HTR-8/SVneo (cell line): Measurements from ENCODE around the gene CRYGB.
"Not testable (repeated sequence)": the region's sequence is repeated elsewhere in the genome, so short reads cannot be mapped to it uniquely, and the experiment has no call there.

Source experiments
- DNase-seq: peaks from one replicate; pipeline ENCODE4 v3.0.0; 2011; ENCODE audit warnings: low spot score, mixed read lengths; ENCODE audit not compliant: insufficient read length
- FAIRE-seq: peaks from 2 replicates; lab custom pipeline; 2011; peaks lifted over from hg19 to GRCh38; lab: Jason Lieb, UNC

Gene CRYGB

GRCh38 chr2:208153156-208153555, 7.2 kb upstream of the CRYGB start:
- DNase-seq (no peak), FAIRE-seq (no peak)

- FAIRE-seq, result no peak
- DNase-seq, result no peak
Measured at GRCh38 chr2:208150956-208151355, 5.0 kb upstream of the CRYGB start.

GRCh38 chr2:208150094-208150493, 4.1 kb upstream of the CRYGB start:
- FAIRE-seq (no peak), DNase-seq (no peak)

GRCh38 chr2:208148803-208149202, 2.8 kb upstream of the CRYGB start:
- FAIRE-seq (no peak), DNase-seq (no peak)

DNA sequence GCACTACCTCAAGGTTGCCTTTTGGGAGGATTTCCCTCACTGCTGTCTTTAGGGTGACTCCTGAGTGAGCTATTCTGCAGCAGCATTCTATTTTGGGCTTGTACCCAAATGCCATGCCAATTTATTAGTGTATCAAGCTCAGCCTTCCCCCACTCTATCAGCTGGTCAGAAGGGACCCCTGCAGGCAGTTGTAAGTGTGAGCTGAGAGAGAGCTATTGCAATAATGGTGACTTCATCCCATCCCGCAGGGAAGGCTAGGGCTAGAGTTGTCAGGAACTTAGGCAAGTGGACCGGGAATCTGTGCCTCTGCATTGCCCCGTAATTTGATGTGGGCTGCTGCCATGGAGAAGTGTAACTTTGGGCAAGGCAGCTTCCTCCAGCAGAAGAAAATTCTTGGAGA, 1.8 kb upstream of the CRYGB start:
- no peak for DNase-seq
- no peak for FAIRE-seq

- FAIRE-seq, result no peak
- no peak for DNase-seq
Measured at GRCh38 chr2:208147008-208147407, 1.1 kb upstream of the CRYGB start.

- FAIRE-seq (no peak), DNase-seq (no peak)
Measured at GRCh38 chr2:208142925-208143799, 2.8 kb downstream of the CRYGB start.

DNA sequence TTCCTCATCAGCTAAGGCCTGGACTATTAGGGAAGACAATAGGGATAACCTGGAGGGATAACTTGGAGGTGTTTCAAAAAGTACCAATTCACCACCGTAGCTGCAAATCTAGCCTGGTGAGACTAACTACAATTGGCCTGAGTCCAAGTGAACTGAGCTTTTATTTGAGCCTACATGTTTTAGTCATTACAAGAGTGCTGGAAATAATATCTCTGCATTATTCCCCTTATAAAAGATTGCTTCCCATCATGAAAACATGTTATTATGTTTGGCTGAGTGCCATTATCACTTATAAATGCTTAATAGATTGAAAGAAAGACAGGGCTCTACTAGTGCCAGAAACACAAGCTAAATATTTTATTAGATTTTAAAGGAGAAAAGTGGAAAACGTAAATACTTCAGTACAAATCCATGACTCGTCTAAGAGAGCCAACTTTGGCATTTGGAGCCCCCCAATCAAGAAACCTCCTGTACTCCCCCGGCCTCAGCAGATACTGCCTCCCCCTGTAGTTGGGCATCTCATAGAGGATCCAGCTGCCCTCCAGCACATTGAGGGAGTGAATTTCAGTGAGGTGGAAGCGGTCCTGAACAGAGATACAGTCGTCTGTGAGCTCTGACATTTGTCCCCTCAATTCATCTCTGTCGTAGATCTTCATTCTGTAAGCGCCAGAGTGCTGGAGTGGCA, 3.6 kb downstream of the CRYGB start:
- DNase-seq, result no peak
- no peak for FAIRE-seq

- FAIRE-seq, result no peak
- DNase-seq, result no peak
Measured at GRCh38 chr2:208139447-208139846, 6.5 kb downstream of the CRYGB start.

- not testable (repeated sequence) for FAIRE-seq, DNase-seq
Measured at GRCh38 chr2:208138334-208138733, 7.6 kb downstream of the CRYGB start.

DNA sequence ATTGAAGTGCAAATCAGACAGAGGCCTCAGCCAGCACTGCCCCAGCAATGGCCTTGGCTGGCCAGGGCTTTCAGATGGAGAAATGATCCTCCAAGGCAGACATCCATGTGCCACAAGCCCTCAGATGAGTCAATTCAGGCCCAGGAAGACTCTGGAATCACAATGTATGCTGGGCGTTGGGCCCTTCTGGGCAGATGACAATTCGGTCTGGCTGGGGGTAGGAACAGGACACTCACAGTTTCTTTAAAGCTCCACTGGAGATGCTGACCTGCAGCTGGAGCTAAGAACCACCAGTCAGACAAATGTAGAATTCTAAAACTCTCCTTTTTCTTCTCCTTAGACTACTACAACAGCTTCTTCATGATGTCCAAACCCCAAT, 9.3 kb downstream of the CRYGB start:
- DNase-seq (no peak), FAIRE-seq (no peak)

GRCh38 chr2:208135794-208136715, 9.9 kb downstream of the CRYGB start:
- DNase-seq (no peak), FAIRE-seq (no peak)

DNA sequence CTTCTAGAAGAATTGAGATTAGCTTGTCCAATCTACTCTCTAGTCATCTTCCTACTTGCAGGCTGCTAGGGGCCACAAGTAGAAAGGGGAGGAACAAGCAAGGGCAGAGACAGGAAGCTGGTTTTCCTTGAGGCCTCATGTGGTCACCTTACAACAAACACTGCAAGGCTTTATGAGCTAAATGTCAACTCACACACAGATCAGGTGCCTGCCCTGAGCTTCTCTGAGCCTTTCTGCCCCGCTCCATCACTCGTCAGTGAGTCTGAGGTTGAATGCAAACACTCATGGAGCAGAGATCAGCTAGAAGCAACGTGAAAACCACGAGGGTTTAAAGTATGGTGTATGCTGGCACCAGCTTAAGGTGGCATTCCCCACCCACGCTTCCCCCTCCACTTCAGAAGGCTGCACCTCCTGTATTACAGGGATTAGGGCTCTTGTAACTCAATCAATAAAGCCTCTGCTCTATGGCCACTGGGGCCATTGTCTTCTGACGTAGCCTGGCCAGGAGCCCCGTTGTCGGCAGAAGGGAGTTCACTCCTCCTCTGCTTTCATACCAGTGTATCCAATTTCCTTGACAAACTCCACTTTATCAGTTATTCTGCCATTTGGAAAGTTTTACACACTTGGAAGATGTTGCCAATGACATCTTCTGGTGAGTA, 10.9 kb downstream of the CRYGB start:
- DNase-seq, result no peak
- no peak for FAIRE-seq

DNA sequence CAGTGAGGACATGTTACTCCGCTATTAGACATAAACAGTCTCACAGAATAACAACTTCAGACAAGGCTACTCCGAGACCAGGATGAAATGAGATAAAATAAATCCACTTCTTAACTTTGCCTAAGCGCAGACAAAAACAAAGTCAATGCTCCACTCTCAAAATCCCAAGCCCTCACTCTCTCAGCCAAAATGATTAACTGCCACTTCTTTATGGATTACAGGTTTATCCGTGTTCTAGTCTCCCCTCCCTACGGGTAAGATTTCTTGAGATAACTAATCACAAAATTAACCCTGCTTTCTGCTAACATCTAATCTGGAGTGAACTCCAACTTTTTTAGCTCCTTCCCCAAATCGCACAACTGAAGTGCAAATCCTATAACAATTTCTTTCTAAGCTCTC, 15.2 kb downstream of the CRYGB start:
- peak; percentile 33 for FAIRE-seq

DNA sequence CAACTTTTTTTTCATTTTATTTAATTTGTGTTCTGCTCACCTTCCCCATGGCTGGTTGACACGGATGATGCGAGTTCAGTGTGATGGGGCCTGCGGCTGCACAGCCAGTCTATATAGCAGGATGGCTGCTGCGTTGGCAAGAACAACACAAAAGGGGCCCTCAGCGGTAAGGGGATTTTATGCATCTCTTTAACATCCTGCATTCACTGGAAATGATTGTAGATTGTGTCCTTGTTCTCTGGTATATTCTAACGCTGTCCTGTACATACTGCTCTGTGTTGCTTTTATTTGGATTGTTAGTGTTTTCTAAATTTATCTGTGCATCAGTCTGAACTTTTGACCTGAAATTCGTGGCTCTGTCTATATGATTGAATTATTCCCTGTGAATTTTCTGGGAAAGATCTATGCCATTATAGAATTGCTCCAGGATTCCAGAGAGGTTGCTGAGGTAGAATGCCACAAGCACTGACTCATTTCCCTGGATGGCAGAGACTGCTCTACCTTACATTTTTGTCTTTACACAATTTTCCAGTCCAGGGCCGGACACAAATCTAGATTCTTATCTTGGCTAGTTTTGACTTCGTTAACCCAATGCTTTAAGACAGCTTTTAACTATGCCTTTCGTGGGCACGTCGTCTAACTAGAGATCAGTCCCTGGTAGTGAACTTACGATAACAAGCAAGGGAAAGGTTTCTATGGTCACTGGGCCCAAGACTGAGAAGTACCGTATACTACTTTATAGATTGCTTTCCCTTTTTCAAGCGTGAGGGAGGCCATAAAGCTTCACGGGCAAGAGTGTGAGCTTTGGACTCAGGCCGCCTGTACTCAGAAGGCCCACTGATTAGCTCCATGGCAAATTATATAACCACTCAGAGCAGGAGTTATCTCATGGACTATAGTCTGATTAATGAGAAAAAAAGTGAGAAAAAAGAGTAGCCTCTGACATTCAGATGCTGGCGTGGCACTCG, 15.9 kb downstream of the CRYGB start, which contains the start of gene CRYGC:
Gene CRYGC (minus strand): TSS at position 85 of the 968 bp plus-strand sequence. CDS start 36 bp downstream, at position 49.
- DNase-seq (peak; percentile 35), FAIRE-seq (peak; percentile 69)

More for the DNA sequence above, 15.2 kb downstream of the CRYGB start:
- no peak for DNase-seq

- FAIRE-seq, result no peak
- no peak for DNase-seq
Measured at GRCh38 chr2:208128136-208128535, 17.8 kb downstream of the CRYGB start.

- no peak for DNase-seq
- FAIRE-seq, result no peak
Measured at GRCh38 chr2:208127090-208127489, 18.9 kb downstream of the CRYGB start.

GRCh38 chr2:208125251-208125650, 20.7 kb downstream of the CRYGB start:
- no peak for FAIRE-seq
- no peak for DNase-seq
